GM19463 (cell line): Measurements from ENCODE around the gene SRPK3.

Experiments used
- ATAC-seq: cut with Tn5 transposase; IDR thresholded peaks from one replicate; pipeline ENCODE4 v1.9.1; 2021; ENCODE audit warnings: mild to moderate bottlenecking, moderate library complexity; ENCODE audit not compliant: unreplicated experiment

The SRPK3 gene

DNA sequence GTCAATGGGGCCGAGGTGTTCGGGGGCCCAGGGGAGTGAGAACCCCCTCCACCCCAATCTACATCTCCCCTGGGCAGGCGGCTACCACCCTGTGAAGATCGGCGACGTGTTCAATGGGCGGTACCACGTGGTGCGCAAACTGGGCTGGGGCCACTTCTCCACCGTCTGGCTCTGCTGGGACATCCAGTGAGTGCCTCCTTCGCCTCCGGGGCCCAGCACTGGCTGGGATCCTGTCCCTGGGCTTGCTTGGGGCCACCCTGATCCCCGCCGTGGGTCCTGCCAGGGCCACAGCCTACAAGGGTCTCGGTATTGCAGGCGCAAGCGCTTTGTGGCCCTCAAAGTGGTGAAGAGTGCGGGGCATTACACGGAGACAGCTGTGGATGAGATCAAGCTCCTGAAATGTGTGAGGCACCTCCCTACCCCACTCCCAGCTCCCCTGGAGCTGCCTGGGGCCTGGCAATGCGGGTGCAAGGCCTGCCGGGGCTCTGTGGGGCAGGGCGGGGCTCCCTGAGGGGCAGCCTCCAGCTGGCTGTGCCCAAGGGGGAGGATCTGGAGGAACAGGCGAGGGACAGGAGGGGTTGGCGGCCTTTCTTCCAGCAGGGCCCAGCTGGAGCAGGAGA lies 697 bp downstream of the SRPK3 start:
- ATAC-seq: no peak

DNA sequence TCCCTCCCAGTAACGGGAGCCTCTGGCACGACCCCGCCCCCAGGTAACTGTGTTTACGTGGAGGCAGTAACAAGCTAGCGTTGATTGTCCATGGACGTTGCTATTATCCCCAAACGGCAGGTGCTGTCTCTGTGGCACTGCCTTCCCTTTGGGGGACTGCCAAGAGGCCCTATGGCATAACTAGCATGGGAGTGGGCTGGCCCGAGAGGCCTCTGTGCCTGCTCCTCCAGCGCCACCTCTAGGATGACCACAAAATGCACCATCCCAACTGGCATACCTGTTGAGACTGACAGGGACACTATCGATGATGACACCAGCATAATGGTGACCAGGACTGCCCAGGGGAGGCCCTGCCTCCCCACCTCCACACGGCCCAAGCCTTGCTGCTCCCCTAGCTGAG lies 1.5 kb downstream of the SRPK3 start:
- no peak for ATAC-seq

DNA sequence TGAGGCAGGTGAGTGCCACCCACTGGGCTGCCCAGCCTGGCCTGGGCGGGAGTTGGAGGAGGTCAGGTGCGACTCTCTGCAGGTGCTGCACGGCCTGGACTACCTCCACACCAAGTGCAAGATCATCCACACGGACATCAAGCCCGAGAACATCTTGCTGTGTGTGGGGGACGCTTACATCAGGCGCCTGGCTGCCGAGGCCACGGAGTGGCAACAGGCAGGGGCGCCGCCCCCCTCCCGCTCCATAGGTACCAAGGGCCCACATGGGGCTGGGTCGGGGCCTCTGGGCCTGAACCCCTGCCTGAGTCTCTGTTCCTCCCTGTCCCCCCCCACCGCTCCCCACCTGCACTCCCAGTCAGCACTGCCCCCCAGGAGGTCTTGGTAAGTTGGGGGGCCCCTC lies 2.0 kb downstream of the SRPK3 start:
- no peak for ATAC-seq

DNA sequence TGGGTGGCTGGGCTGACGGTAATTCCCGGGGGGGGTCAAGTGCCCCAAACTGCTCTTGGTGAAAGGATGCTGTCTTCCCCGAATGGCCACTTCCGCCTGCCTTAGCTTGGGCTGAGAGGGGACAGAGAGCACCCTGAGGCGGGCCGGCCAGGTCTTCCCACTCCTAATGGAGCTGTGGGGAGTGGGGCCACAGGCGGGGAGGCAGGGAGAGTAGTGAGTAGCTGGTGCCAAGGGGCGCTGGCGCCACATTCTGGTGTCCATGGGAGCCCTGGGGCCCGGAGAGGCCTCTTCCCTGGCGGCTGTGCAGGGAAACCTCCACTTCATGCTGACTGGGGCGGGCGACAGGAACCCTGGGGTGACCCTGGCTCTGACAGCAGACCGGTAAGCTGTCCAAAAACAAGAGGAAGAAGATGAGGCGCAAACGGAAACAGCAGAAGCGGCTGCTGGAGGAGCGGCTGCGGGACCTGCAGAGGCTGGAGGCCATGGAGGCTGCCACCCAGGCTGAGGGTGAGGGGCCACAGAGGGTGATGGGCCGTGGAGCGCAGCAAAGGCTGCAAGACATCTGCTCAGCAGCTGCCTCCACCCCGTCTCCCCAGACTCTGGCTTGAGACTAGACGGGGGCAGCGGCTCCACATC lies 2.7 kb downstream of the SRPK3 start:
- no peak for ATAC-seq

DNA sequence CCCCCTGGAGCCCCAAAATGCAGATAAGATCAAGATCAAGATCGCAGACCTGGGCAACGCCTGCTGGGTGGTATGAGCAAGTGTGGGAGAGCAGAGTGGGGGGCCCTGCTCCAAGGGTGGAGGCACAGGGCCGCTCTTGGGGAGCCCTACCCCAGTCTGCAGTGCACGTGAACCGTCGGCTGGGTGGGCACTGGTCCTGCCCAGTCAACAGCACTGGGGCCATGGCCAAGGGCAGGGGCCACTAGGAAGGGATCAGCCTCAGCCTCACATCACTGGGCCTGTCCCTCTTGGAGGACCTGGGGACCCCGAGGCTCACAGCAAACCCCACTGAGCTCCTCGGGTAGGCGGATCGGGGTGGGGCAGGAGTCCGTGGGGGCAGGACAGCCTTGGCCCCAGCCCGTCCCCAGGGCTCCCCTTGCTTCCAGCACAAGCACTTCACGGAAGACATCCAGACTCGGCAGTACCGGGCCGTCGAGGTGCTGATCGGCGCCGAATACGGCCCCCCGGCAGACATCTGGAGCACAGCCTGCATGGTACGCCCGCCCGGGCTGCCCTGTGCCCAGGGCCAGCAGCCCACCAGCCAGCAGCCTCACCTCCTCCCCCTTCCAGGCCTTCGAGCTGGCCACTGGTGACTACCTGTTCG lies 3.6 kb downstream of the SRPK3 start:
- no peak for ATAC-seq

DNA sequence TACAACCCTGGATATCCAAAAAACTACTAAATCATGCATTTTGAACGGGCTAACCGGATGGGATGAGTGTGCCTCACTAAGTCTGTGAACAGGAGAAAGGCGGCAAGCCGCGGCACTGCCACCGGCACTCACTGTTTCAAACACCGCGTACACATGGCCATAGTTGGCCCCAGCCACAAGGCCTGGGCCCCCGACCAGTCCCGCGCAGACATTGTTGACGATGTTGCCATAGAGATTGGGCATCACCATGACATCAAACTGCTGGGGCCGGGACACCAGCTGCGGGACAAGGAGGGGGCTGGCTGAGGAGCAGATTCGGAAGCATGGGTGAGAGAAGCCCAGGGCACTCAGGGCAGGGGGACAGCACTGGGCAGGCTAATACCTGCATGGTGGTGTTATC lies 5.8 kb downstream of the SRPK3 start:
- ATAC-seq: no peak

DNA sequence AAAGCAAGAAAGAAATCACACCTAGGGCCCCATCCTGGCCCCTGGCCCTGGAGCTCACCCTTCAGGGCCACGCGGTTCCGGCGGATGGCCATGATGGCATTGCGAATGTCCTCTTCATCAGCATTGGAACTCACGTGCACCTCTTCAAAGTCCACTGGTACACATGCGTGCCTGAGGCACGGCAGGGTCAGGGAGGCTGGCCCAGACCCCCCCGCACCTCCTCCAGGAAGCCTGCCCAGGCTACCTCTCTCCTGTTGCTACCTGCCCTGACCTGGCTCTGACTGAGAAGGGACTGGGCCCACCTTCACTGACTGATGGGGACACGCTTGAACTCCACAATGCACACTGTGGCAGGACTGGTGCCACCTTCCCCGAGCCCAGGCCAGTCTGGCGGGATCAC lies 8.8 kb downstream of the SRPK3 start:
- ATAC-seq: no peak

DNA sequence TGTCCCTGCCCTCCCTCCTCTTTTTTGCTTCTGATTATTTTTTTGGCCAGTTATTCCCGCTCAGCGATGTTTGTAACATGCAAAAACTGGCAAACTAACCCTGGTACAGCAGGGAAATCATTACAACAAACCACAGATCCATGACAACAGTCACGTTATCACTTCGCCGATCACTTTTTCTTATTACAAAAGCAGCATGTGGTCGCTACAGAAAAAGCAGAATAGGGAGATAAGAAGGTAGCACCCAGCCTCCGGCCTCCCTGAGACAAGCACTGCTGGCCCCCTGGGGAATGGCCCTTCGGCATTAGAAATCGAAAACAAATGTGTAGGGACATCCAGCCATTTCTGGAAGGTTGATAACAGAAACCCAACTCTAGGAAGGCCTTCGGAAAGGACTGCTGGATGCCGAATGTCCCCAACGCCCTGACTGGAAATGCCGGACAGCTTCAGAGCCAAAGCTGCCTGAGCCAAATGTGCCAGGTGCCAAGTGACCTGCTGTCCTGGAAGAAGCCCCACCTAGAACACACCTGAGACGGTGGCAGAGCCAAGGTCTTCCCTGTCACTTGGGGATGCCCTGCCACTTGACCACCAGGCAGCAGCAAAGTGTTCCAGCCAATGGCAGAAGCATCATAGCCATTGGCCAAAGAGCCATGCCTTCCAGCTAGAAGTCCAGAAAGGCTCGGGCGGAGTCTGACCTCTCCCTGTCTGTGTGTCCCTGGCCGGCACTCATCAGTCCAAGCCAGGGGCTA lies 10.4 kb downstream of the SRPK3 start:
- no peak for ATAC-seq

DNA sequence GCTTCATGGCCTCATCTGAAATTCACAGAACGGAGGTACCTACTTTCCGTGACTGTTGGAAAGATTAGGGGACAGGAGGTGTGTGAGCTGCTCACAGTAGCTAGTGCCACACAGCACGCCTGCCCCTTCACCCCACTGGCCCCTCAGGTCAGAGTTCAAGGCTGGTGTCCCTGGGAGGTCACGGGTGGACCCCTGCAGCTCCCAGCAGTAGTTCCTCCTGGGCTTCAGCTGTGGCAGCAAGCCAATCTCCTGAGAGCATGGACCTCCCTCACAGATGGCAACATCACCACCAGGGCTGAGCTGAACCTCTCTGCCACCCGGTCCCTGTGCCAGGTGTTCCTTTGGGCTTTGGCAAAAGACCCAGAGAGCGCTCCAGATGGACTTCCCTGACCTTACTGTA lies 11.5 kb downstream of the SRPK3 start:
- ATAC-seq: no peak

DNA sequence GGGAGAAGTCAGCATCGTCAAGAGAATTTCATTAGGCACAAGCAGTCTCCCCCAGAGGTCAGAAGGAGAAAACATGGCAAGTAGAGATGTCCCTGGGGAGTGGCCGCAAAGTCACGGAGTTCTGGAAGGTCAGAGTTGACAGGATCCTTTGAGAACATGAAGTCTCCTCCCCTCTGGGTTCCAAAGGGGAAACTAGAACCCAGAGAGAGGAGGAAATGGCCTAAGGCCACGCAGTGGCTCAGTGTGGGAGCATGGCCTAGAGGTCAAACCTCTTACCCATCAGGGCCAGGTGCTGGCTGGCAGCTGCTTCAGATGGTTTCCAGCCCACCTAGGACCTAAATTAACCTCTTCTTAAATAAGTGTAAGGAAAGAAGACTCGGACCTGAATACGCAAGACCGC lies 12.4 kb downstream of the SRPK3 start:
- no peak for ATAC-seq

DNA sequence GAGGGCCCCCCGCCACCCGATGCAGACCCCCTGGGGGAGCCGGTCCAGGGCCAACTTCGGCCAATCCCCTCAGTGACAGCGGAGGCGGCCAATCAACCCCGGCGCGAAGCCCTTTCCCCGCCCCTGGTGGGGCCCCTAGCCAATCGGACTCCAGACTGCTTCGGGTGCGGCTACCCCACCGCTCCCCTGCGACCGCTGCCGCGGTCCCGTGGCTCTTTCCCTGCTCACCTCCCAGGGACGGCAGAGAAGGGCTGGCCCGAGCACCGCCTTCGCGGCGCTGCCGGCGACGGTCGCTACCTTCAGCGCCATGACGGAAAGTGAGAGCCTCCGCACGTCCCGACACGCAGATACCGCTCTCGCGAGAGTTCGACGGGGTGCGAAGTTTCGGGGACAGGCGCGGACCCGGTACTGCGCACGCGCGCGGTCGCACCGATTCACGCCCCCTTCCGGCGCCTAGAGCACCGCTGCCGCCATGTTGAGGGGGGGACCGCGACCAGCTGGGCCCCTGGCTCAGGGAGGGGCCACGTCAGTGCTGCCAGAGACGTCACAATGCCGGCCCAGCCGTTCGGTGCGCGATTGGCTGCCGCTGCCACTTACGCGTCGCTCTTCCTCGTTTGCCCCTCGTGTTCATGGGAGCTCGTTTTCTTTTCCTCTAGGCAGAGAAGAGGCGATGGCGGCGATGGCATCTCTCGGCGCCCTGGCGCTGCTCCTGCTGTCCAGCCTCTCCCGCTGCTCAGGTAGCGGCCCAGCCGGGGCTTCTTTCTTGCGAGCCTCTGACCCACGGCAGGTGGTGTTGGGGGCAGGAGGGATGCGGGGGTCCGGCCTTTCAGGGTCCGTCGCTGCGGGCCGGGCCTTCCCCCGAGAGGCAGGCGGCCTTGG lies 13.4 kb downstream of the SRPK3 start, which contains the start of the genes IDH3G and SSR4:
TSS of gene IDH3G (minus strand) at position 358 of the 879 bp plus-strand sequence. CDS start at position 309, 49 bp downstream.
TSS of gene SSR4 (plus strand) at position 651 of the 879 bp plus-strand sequence. CDS start at position 671, 20 bp downstream.
- ATAC-seq: peak; percentile 92

DNA sequence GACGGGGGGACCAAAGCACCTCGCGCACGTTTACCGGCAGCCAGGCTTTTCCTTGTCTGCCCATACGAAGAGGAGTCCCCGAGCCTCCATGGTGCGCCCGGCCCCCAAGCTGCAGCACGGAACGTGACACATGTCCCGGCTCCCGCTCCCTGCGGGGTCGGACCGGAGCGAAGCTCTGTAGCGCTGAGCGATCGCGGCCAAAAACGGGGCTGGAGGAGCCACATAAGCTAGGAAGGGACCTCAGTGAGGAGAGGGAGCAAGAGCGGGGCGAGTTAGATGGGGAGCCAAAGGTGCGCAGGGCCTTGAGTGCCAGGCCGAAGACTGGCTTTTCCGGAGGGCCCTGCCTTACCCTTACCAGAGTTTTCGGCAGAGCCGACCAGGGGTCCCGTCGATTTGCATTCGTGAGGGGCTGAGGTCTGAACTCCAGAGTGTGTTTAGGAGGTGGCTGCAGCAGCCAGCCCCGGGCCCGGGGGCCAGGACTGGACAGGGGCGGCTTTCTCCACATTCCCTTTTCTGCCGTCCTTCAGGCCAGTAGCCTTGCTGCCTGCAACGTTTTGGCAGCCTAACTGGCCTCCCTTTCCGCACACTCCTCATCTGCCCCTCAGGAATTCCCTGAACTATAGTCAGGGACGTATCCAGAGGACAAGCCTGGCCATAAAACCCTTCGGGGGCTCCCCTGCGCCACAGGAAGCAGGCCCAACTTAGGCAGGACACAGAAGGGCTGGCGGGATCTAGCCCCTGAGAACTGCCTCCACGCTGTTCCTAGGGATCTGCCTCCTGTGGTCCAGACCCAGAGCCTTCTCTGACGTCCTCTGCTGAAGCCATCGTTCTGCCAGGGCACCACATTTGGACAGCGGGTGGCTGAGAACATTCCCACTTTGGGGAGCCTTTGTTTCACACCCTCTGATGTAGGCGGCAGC lies 14.3 kb downstream of the SRPK3 start:
- ATAC-seq: no peak

DNA sequence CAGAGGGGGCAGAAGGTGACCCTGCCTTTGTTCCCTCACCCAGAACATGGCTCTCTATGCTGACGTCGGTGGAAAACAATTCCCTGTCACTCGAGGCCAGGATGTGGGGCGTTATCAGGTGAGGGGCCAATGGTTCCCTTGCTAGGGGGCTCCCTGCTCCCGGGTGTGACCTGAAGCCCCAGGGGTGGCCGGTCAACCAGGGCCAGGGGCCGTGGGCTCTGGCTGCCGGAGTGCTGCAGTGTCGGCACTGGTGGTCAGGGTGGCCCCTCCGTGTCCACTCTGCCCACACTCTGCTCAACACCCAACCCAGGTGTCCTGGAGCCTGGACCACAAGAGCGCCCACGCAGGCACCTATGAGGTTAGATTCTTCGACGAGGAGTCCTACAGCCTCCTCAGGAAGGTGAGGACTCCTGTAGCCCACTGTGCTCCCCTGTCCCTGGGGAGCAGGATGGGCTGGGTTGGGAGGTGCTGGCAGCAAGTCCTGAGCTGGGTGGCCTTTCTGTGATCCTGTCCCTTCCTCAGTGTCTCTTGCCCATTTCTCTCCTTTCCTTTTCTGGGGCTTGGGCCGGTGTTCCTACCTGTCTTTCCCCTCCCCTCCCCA lies 16.7 kb downstream of the SRPK3 start:
- ATAC-seq: no peak

DNA sequence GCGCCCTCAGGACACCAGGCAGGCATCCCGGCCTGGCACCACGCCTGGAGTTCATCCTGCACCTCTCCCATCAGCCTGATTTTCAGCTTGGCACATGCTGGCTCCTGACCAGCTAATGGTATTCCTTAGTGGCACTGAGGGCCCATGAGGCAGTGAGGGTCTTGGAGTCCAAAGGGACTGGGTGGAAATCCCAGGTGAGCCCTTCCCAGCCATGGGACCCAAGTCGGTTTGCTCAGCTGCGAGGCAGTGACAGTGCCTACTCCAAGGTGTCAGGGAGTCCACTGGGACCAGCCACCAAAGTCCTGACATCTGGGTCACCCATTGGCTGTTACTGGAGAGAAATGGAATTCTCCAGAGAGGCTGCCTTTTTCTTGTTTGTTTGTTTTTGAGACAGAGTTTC lies 18.5 kb downstream of the SRPK3 start:
- no peak for ATAC-seq

DNA sequence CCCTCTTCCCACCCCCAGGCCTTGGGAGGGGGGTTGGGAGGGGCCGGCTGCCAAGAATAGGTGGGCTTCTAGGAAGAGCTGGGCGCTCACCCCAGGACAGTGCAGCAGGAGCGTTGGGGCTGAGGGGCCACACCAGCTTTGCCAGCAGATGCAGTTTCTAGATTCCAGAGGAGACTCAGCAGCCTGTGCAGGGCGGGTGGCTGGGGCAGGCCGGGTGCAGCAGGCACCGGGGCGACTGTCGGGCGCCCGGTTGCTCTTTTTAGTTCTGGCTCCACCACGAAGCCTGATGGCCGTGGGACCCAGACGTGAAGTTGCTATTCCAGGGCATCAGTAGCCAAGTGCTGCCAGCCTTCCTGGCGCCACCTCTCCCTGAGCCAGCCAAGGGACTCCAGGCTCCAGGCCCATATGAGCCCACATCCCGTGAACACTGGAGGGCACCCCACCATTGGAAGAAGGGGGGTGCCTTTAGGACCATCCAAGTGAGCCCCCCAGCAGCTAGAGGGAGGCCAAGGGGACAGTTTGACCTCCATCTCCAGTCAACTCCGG lies 19.4 kb downstream of the SRPK3 start:
- ATAC-seq: no peak

DNA sequence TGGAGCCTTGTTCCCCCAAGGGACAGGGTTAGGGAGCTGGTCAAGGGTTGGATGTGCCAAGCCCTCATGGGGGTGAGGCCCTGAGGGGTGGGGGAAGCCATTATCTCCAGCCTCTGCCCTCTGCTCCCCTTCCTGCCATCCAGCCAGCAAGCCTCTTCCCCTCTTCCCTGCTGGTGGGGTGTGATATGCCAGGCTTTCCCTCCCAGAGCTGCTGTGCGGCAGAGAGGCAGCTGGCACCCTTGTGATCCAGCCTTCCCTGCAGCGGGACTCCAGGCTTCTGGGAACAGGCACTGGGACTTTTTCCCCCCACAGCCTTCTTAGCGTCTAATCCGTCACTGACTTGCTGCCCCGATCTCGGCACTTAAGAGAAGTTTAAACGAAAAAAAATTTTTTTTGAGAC lies 19.9 kb downstream of the SRPK3 start:
- ATAC-seq: no peak

DNA sequence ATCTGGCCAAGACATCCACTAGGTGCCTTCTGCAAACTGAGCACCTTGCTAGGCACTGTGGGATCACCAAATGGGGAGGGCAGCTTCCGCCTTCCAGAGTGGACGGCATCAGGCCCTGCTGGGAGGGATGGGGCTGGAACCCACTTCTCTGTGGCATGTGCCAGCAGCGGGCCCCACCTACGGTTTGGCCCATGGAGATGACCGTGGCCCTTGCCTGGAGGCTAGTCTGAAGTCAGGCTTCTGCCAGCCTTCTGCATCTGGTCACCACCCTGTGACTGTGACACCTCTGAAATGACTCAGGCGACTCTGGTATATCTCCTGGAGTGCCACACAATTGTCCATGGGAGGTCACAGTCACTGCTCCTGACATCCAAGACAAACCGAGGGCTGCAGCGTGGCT lies 20.8 kb downstream of the SRPK3 start:
- ATAC-seq: no peak

DNA sequence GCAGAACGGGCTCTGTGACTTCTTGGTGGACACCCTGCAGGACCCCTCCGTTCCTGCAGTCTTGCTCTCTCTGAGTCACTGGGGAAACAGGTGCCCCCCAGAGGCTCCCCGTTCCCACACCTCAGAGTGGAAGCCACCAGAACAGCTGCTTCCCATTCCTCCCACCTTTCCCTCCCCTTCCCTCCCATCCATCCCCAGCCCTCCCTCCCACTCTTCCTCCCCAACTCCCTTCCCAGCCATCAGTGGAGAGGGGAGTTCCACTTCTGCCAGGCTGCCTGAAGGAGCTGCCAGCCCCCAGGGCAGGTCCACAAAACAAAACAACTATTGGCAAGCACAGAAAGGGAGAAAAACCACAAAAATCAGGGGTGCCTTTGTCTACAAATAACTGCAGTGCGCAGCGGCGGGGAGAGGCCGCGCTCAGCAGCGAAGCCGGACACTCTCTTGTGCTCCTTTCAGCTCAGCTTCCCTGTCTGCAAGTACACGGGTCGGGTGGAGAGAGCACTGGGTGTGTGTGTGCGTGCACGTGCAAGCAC lies 21.7 kb downstream of the SRPK3 start:
- no peak for ATAC-seq
